Subcutaneous abdominal adipose tissue (tissue), 5 donors: ENCODE measurements around the gene DCAF10.

Experiments
- H3K27ac ChIP-seq: one replicate; pipeline ENCODE4 v1.7.0; 2013; ENCODE audit warnings: low read depth, mild to moderate bottlenecking, inconsistent platforms, low read length, moderate library complexity
- H3K27me3 ChIP-seq, 5 donors: one replicate each; pipeline ENCODE4 v1.7.0; 2013; ENCODE audit warnings: low read length in 5 of 5, inconsistent platforms in 1 of 5; ENCODE audit not compliant: control insufficient read depth in 5 of 5, insufficient read depth in 4 of 5
- H3K36me3 ChIP-seq, 5 donors: one replicate each; pipeline ENCODE4 v1.7.0; 2013; ENCODE audit warnings: low read length in 5 of 5; ENCODE audit not compliant: control insufficient read depth in 5 of 5, insufficient read depth in 5 of 5
- H3K4me1 ChIP-seq, 5 donors: one replicate each; pipeline ENCODE4 v1.7.0; 2013; ENCODE audit warnings: low read length in 5 of 5, mild to moderate bottlenecking in 3 of 5, moderate library complexity in 1 of 5; ENCODE audit not compliant: control insufficient read depth in 5 of 5, insufficient read depth in 5 of 5
- H3K4me3 ChIP-seq, 5 donors: one replicate each; pipeline ENCODE4 v1.7.0; 2013; ENCODE audit warnings: low read length in 5 of 5, low read depth in 1 of 5
- H3K9ac ChIP-seq, 5 donors: one replicate each; pipeline ENCODE4 v1.7.0; 2013; ENCODE audit warnings: low read length in 5 of 5, mild to moderate bottlenecking in 4 of 5, moderate library complexity in 3 of 5
- H3K9me3 ChIP-seq, 5 donors: one replicate each; pipeline ENCODE4 v1.7.0; 2013; ENCODE audit warnings: low read length in 5 of 5; ENCODE audit not compliant: control insufficient read depth in 5 of 5
- donor health status: healthy.
- donor health status: healthy.
- donor health status: healthy.
- donor health status: healthy.
- donor health status: healthy.

Gene DCAF10

DNA sequence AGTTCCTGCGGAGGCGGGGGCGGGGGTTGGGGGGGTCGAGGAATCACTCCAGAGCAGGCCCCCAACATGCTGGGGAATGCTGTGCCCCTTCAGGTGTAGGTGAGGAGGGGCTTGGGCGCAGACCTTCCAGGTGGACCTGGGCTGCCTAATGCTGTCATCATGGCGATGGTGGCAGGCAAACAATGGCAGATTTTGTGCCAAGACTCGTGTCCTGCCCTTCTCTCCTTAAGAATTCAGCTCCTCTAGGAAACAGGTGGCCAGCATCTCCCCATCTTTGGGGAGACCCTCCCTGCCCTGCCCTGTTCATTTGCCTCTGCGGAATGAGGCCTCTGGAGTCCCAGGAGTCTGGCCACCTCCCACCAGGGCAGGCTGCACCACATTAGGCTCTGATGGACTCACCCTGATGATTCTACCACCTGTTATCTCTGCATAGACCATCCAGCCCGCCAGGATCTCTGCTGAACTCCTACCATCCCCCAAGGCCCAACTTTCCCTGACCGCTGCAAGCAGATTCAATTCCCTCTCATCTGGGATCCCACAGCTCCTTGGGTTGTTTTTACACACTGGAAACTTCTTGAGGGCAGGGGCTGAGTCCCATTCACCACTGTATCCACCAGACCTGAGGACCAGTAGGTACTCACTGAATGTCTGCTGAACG lies 114.2 kb downstream of the DCAF10 start:
- Histone ChIP-seq H3K36me3 (peaks cover 0 to 15% (median 3%) of the 10 kb centered on the region in 5 donors), H3K27me3 (no peaks in the 10 kb centered on the region), H3K4me3 (no peak overlapping the region), H3K4me1 (peaks cover 0 to 53% (median 7%) of the 10 kb centered on the region in 5 donors), H3K9ac (no peak overlapping the region), H3K9me3 (no peaks in the 10 kb centered on the region), H3K27ac (no peak overlapping the region)

GRCh38 chr9:37915911-37916470 lies 115.4 kb downstream of the DCAF10 start:
- no peak overlapping the region for H3K4me3 ChIP-seq
- H3K27me3 ChIP-seq = no peaks in the 10 kb centered on the region
- H3K27ac ChIP-seq = peak overlapping the region; percentile 65
- H3K4me1 ChIP-seq = peaks cover 0 to 53% (median 7%) of the 10 kb centered on the region in 5 donors
- no peak overlapping the region for H3K9ac ChIP-seq
- peaks cover 0 to 15% (median 3%) of the 10 kb centered on the region in 5 donors for H3K36me3 ChIP-seq
- no peaks in the 10 kb centered on the region for H3K9me3 ChIP-seq

GRCh38 chr9:37916471-37917312 lies 116.1 kb downstream of the DCAF10 start:
- Histone ChIP-seq H3K36me3 (peaks cover 0 to 15% (median 3%) of the 10 kb centered on the region in 5 donors), H3K9ac (peak overlapping the region in 1 of 5 donors; percentile 4), H3K27me3 (no peaks in the 10 kb centered on the region), H3K4me1 (peaks cover 0 to 49% (median 8%) of the 10 kb centered on the region in 5 donors), H3K4me3 (no peak overlapping the region), H3K9me3 (no peaks in the 10 kb centered on the region), H3K27ac (peak overlapping the region; percentile 65)
